Omental fat pad (tissue), 4 donors: ENCODE measurements around the gene RAB13. TPM values are rescaled to one million over a fixed set of nuclear protein-coding genes. Genes with fewer than 3 reads are reported as not detected.

Experiments used
- ATAC-seq: fragments of 150-250 bp; one replicate; pipeline ENCODE4 v1.9.1; 2016; ENCODE audit warnings: mild to moderate bottlenecking, moderate library complexity; ENCODE audit not compliant: low FRiP score
- DNase-seq: peaks from one replicate; pipeline ENCODE4 v3.0.0-alpha.2; 2019; ENCODE audit warnings: low spot score
- total RNA-seq, 4 donors: library from RNA; depleted of rRNA; stranded (reverse); fragments of >200 nt; gene quantifications; one replicate each; pipeline ENCODE4 v1.1.0, GENCODE V29; 2016
- TF ChIP-seq, protein P1 (sequence below), 3 donors: fragments of 450-650 bp; IDR thresholded peaks; one replicate each; pipeline ENCODE4 v1.5.1; 2016 to 2017; ENCODE audit warnings: antibody characterized with exemption in 3 of 3, mild to moderate bottlenecking in 3 of 3, moderate library complexity in 2 of 3

Gene RAB13
- total RNA-seq, 4 donors from 2014 or later: 62.7 to 87.5 (median 78.3) TPM

DNA sequence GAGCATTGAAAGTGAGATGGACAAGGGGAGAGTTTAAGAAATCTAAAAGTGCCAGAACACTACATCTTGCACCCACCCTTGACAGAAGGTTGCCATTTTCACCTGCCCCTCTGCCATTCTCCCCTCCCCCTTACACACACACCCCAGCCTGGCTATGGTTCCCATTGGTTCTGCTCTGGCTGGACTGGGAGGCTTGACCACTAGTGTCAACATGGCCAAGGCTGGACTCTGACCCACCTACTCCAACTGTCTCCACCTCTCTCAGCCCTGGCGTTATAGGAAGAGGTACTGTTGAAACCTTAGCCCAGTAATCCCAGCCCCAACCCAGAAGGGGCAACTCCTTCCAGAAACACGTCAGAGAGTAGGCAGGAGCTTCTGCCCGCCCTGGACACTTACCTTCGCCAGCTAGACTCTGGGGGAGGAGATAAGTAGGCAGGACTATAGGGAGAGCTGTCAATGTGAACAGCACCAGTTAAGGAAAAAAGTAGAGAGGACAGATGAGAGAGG is 32.2 kb downstream of the RAB13 start:
- ATAC-seq (no peak), DNase-seq (no peak)
- TF ChIP-seq, protein P1, sequence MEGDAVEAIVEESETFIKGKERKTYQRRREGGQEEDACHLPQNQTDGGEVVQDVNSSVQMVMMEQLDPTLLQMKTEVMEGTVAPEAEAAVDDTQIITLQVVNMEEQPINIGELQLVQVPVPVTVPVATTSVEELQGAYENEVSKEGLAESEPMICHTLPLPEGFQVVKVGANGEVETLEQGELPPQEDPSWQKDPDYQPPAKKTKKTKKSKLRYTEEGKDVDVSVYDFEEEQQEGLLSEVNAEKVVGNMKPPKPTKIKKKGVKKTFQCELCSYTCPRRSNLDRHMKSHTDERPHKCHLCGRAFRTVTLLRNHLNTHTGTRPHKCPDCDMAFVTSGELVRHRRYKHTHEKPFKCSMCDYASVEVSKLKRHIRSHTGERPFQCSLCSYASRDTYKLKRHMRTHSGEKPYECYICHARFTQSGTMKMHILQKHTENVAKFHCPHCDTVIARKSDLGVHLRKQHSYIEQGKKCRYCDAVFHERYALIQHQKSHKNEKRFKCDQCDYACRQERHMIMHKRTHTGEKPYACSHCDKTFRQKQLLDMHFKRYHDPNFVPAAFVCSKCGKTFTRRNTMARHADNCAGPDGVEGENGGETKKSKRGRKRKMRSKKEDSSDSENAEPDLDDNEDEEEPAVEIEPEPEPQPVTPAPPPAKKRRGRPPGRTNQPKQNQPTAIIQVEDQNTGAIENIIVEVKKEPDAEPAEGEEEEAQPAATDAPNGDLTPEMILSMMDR (IDR thresholded peaks at IDR 0.05): no peak

DNA sequence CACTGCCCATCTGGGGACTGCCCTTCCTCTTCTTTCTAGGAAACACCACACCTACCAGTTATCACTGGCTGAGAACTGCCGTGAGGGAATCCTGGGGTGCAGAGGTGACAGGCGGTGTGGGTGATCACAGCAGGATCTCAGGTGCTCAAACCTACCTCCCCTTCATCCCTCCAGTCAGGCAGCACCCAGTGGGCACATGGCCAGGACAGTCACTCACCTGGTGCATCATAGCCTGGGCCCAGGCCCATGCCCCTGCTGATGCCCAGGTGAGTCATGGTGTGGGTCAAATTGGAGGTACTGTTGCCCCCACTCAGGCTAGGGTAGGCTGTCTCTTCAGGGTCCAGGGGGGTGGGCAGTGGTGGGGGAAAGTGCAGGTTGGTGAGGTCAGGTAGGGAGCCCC is 34.3 kb downstream of the RAB13 start:
- TF ChIP-seq, protein P1 (IDR thresholded peaks at IDR 0.05): no peak
- DNase-seq (no peak), ATAC-seq (no peak)

DNA sequence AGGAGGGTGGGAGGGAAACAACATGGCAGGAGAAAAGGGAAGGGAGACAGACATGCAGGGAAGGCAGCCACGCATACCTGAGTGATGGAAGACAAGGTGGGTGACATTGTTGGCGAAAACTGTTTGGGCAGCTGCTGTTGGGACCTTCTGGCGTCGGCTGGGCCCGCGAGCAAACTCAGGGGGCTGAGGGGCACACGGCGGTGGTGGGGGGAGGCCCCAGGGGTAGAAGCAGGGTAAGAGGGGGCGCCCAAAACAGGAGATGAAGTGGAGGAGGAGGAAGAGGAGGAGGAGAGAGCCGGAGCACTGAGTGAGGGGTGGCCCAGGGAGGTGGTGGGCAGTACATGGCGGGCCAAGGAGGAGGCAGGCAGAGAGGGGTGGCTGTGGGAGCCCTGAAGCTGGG is 35.0 kb downstream of the RAB13 start:
- DNase-seq (no peak), ATAC-seq (no peak)
- TF ChIP-seq, protein P1 (IDR thresholded peaks at IDR 0.05): no peak

DNA sequence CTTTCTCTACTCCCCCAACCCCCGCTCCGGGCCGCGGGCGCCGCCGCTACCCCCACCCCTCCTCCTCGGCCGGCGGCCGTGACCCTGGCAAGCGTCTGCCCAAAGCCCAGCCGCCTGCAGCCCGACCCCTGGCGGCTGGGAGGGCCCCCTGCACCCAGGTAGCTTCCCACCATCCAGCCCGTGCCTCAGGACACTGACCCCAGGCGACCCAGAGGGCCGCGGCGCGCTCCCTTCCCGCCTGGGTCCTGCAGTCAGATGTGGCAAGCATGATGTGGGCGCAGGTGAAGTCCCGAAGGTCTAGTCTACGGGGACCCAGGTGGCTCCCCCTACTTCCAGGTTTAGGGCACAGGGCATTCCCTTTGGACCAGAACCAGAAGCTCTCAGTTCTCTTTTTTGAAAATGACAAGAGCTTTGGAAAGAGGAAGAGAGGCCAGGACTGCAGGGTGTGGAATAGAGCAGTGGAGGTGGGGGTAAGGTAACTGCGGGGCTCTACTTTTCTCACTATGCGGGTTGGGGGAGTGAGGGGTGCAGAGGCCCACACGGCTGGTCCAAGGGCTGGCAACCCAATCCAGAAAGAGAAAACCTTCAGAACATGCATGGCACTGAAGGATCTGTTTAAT is 39.4 kb downstream of the RAB13 start, which contains the start of gene DENND4B:
Gene DENND4B, minus strand, starts transcription at position 97 of the 620 bp plus-strand sequence. CDS start 2,344 bp downstream, outside the sequence.
- no peak for DNase-seq
- peak; percentile 85 for ATAC-seq
- TF ChIP-seq, protein P1 (IDR thresholded peaks at IDR 0.05): peak in 2 of 3 donors; percentile 29 to 76

DNA sequence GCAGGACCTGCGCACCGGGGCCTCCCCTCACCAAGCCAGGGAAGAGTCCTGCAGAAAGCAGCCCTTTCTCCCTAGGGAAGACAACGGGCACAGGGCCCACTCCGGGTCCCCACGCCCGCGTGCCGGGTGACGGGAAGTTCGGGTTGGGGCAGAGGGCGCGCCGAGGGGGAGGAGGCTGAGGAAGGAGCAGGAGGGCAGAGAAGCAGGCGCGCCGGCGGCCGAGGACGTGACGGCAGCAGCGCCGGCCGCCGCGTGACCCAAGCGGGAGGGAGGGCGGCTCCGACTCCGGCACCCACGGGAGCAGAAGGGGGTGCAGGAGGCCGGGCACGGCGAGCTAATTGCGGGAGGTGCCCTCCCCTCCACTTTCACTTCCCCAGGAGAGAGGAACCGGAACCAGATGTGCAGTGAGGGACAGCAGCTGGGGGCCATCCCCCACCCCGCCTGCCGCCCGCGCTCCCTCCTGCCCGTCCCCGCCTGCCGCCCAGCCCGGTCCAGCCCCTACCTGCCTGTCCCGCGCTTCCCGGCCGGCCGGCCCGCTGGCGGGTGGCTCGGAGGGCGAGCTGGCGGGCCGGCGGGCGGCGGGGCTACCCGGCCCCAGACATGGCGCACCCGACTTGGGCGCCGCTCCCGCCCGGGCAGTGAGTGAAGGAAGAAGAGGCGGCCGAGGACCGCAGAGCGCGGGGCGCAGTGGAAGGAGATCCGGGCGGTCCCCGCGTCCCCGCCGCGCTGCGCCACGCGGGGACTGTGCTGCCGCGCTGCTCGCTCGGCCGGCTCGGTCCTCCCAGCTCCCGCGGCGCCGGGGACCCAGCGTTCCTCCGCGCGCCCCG is 40.1 kb downstream of the RAB13 start:
- ATAC-seq (peak; percentile 77), DNase-seq (peak; percentile 65)
- TF ChIP-seq, protein P1 (IDR thresholded peaks at IDR 0.05): no peak

DNA sequence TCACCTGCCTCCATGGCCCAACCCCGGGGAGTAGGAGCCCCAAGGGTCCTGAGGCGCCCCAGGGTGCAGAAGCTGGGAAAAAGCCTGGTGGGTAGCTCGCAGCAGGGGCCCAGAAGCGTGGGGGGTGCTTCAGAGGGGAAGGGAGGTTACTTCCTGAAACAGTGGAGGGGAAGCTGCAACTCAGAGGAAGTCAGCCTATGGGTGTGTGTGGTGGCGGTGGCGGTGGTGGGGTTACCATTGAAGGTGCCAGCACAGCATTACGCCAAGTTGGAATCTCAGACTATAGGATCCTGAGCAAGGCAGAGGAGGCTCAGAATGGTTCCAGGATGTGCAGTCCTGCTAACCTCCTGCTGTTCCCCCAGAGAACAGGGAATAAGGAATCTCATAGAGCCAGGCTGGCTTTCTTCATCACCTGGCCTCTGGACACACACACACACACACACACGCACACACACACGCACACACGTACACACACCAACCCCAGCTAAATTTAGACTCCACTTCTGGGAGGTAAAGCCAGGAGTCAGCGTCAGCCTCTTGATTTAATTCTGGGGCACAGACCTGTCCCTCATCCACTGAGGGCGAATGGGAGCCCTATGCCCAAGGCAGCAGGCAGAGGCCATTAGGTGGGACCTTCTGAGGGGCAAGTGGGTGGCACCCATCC is 40.9 kb downstream of the RAB13 start:
- TF ChIP-seq, protein P1 (IDR thresholded peaks at IDR 0.05): no peak
- DNase-seq: no peak
- peak; percentile 4 for ATAC-seq
